GM12878 (cell line): Measurements from ENCODE around the gene GNPDA2. TPM values are rescaled to one million over a fixed set of nuclear protein-coding genes. Genes with fewer than 3 reads are reported as not detected.

Experiments
- ATAC-seq: fragments of 200-7000 bp; cut with Tn5 transposase; 3 replicates; pipeline ENCODE4 v1.9.1; 2020; ENCODE audit warnings: mild to moderate bottlenecking, moderate library complexity
- BruUV-seq: library from RNA; stranded (reverse); fragments of 400-500 nt; replicated peaks from 2 replicates; lab custom pipeline; 2021; lab: Mats Ljungman, UMichigan
- CTCF ChIA-PET: fragments of 300-600 bp; sonication (Branson Sonifier 250); formaldehyde crosslinking; extraction: SDS; loops from one replicate; lab custom pipeline; 2021; ENCODE audit warnings: inconsistent platforms; lab: Yijun Ruan, JAX
- POLR2A ChIA-PET: fragments of 350-600 bp; formaldehyde crosslinking; extraction: SDS; loops from one replicate; lab custom pipeline; 2021; ENCODE audit warnings: inconsistent platforms; lab: Charles Lee
- RAD21 ChIA-PET: fragments of 300-600 bp; sonication (Branson Sonifier 250); formaldehyde crosslinking; loops from one replicate; lab custom pipeline; 2023; ENCODE audit warnings: antibody characterized with exemption; ENCODE audit not compliant: unreplicated experiment; lab: Charles Lee
- SMC1A ChIA-PET: fragments of 300-600 bp; sonication (Branson Sonifier 250); formaldehyde crosslinking; loops from one replicate; lab custom pipeline; 2023; ENCODE audit not compliant: unreplicated experiment, uncharacterized antibody; lab: Charles Lee
- DNase-seq: peaks from one replicate; pipeline ENCODE4 v3.0.0-alpha.2; 2011; ENCODE audit warnings: low read depth, low spot score
- FAIRE-seq: peaks from 3 replicates; lab custom pipeline; 2011; peaks lifted over from hg19 to GRCh38; lab: Jason Lieb, UNC
- H2AFZ ChIP-seq: 2 replicates; pipeline ENCODE4 v1.6.0; 2011; ENCODE audit warnings: low read depth, low read length, control low read depth; ENCODE audit not compliant: control insufficient read depth
- H3K27ac ChIP-seq: 2 replicates; pipeline ENCODE4 v1.5.1; 2011; ENCODE audit warnings: control low read depth; ENCODE audit not compliant: control insufficient read depth, insufficient read depth
- H3K27me3 ChIP-seq, 2 experiments: replicated peaks in 1 of 2; 2 replicates each; pipeline versions ENCODE4 v1.6.0 to v1.6.1; 2011; ENCODE audit warnings: low read length in 1 of 2; ENCODE audit not compliant: control insufficient read depth in 2 of 2, insufficient read depth in 2 of 2
- H3K36me3 ChIP-seq, 2 experiments: 2 replicates each; pipeline ENCODE4 v1.5.1; 2011; ENCODE audit warnings: low read length in 1 of 2; ENCODE audit not compliant: control insufficient read depth in 2 of 2, insufficient read depth in 2 of 2
- H3K4me1 ChIP-seq: 2 replicates; pipeline ENCODE4 v1.6.1; 2011; ENCODE audit warnings: mild to moderate bottlenecking, low read length, moderate library complexity, mixed read lengths; ENCODE audit not compliant: control insufficient read depth, insufficient read depth
- H3K4me2 ChIP-seq: 2 replicates; pipeline ENCODE4 v1.6.0; 2011; ENCODE audit warnings: control low read depth; ENCODE audit not compliant: control insufficient read depth, insufficient read depth
- H3K4me3 ChIP-seq: fragments of 200-600 bp; sonication (generic); 2 replicates; pipeline ENCODE4 v1.5.1; 2016
- H3K79me2 ChIP-seq: 2 replicates; pipeline ENCODE4 v1.6.0; 2011; ENCODE audit warnings: low read length; ENCODE audit not compliant: control insufficient read depth, insufficient read depth
- H3K9ac ChIP-seq: 2 replicates; pipeline ENCODE4 v1.8.0; 2011; ENCODE audit warnings: low read length, control low read depth, mixed read lengths; ENCODE audit not compliant: control insufficient read depth, insufficient read depth
- H3K9me3 ChIP-seq: replicated peaks from 3 replicates; pipeline ENCODE4 v1.5.1; 2011; ENCODE audit warnings: mild to moderate bottlenecking, low read length; ENCODE audit not compliant: control insufficient read depth, insufficient read depth
- H4K20me1 ChIP-seq: 2 replicates; pipeline ENCODE4 v1.6.0; 2011; ENCODE audit not compliant: control insufficient read depth, insufficient read depth
- IRF4 ChIP-seq: IDR thresholded peaks from 2 replicates; pipeline ENCODE4 v1.6.1; 2011; ENCODE audit warnings: low read depth, low read length
- ZZZ3 ChIP-seq: IDR thresholded peaks from 2 replicates; pipeline ENCODE4 v1.6.1; 2011; ENCODE audit warnings: low read depth; ENCODE audit not compliant: control insufficient read depth, insufficient read length
- WGBS: methylation state at CpG from one replicate; pipeline ENCODE4 v1.1.6; 2016; ENCODE audit warnings: low lambda C conversion rate; ENCODE audit not compliant: insufficient replicate concordance, insufficient coverage; ENCODE audit errors: missing lambda C conversion rate; 5-methylcytosine and 5-hydroxymethylcytosine counted together
- in situ Hi-C: fragments of 300-500 bp; cut with MboI; formaldehyde crosslinking; loops from 9 replicates; pipeline ENCODE4 v1.14.3; 2018; ENCODE audit warnings: mixed read lengths
- intact Hi-C: fragments of 100-400 bp; cut with micrococcal nuclease; formaldehyde crosslinking; loops from one replicate; pipeline ENCODE4 v1.14.2; 2022; ENCODE audit not compliant: unreplicated experiment
- polyA plus RNA-seq, 11 experiments: library from polyadenylated mRNA; depleted of rRNA in 4 of 11; unstranded in 6 of 11; stranded (reverse) in 5 of 11; fragments of >200 nt; fragmentation: Nextera tagmentation in 4 of 11; fragmentation: Illumina TruSeq in 1 of 11; extraction: Ambion mirVana in 4 of 11; extraction: Trizol in 1 of 11; gene quantifications; 1 replicate in 1 of 11; 2 replicates in 10 of 11; pipeline versions ENCODE4 v1.2.1 to v1.2.3, GENCODE V29; 2011 to 2016; ENCODE audit warnings: inconsistent platforms in 2 of 11, missing spikeins in 2 of 11, low read depth in 1 of 11
- total RNA-seq, 4 experiments: library from RNA; depleted of rRNA in 3 of 4; stranded (reverse); fragments of >200 nt in 3 of 4; fragmentation: Illumina TruSeq in 1 of 4; extraction: Trizol in 1 of 4; gene quantifications; 2 replicates each; pipeline versions ENCODE4 v1.2.1 to v1.2.3, GENCODE V29; 2013 to 2021
- TF ChIP-seq, protein P1 (sequence below), 3 experiments: IDR thresholded peaks in 2 of 3; conservative IDR thresholded peaks in 1 of 3; 2 replicates each; pipeline ENCODE4 v1.5.1; 2011; ENCODE audit warnings: low read depth in 3 of 3, low read length in 3 of 3, mild to moderate bottlenecking in 3 of 3, control low read depth in 2 of 3, moderate library complexity in 2 of 3, inconsistent platforms in 1 of 3, mixed read lengths in 1 of 3; ENCODE audit not compliant: control insufficient read depth in 2 of 3, insufficient read depth in 1 of 3; ENCODE audit errors: extremely low read depth in 1 of 3
- TF ChIP-seq, protein P2 (sequence below): fragments of 450-650 bp; IDR thresholded peaks from 2 replicates; pipeline ENCODE4 v1.6.1; 2017; ENCODE audit warnings: mild to moderate bottlenecking, moderate library complexity

GNPDA2 gene
- total and polyA plus RNA-seq, 10 of the 15 experiments (the other 5 are each of a cell fraction or from before 2014, with no cell fraction given) = 16.7 to 45.8 (median 23.8) TPM

DNA sequence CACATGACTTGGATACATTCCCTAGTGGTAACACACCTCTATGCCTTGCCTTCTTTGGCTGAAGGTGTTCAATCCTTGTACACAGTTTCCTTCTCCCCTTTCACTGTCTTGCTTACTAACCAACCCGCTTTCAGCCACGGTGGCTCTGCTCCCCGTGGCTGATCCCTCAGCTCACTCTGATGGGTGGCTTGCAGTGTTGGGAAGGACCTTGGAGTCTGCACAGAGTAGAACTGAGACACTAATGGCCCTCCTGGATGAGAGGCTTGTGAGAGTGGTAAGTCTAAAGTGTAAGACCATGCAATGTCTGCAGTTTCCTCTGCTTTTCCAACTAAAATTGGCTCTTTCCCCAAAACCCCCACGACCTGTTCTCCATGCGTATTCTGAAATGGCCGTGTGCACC lies 46.0 kb upstream of the GNPDA2 start:
- intact Hi-C loops (no loop called here), in situ Hi-C loops (loop anchor here (25.0 kb wide), 1 partner anchor 1890 kb away; no protein-coding TSS in a partner anchor)
- DNase-seq (no peak), ATAC-seq (no peak), FAIRE-seq (no peak)
- SMC1A ChIA-PET = no interaction called here
- Histone ChIP-seq H3K4me3 (no peak overlapping the region), H3K27ac (no peak overlapping the region), H3K79me2 (no peaks in the 10 kb centered on the region), H3K4me2 (no peak overlapping the region), H3K27me3 (no peaks in the 10 kb centered on the region), H3K9me3 (no peaks in the 10 kb centered on the region), H3K36me3 (no peaks in the 10 kb centered on the region), H4K20me1 (no peaks in the 10 kb centered on the region), H3K4me1 (no peaks in the 10 kb centered on the region), H2AFZ (no peak overlapping the region)
- 45% methylated on average over 6 of the region's 6 CpGs for WGBS
- CTCF ChIA-PET = interaction anchor here (0.6 kb wide), 1 partner anchor 12 kb away, joined by 3 read pairs; no protein-coding TSS in a partner anchor
- POLR2A ChIA-PET = no interaction called here
- no TSS peak for BruUV-seq
- RAD21 ChIA-PET = no interaction called here
- TF ChIP-seq ZZZ3 = no peak
- TF ChIP-seq IRF4 = no peak
- TF ChIP-seq, protein P1, sequence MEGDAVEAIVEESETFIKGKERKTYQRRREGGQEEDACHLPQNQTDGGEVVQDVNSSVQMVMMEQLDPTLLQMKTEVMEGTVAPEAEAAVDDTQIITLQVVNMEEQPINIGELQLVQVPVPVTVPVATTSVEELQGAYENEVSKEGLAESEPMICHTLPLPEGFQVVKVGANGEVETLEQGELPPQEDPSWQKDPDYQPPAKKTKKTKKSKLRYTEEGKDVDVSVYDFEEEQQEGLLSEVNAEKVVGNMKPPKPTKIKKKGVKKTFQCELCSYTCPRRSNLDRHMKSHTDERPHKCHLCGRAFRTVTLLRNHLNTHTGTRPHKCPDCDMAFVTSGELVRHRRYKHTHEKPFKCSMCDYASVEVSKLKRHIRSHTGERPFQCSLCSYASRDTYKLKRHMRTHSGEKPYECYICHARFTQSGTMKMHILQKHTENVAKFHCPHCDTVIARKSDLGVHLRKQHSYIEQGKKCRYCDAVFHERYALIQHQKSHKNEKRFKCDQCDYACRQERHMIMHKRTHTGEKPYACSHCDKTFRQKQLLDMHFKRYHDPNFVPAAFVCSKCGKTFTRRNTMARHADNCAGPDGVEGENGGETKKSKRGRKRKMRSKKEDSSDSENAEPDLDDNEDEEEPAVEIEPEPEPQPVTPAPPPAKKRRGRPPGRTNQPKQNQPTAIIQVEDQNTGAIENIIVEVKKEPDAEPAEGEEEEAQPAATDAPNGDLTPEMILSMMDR (IDR thresholded peaks at IDR 0.05 in 2 of 3, conservative IDR thresholded peaks at IDR 0.05 in 1 of 3; ENCODE audit: control insufficient read depth in 2 of 3, extremely low read depth in 1 of 3, insufficient read depth in 1 of 3, low read depth in 3 of 3, low read length in 3 of 3) = no peak
- TF ChIP-seq, protein P2, sequence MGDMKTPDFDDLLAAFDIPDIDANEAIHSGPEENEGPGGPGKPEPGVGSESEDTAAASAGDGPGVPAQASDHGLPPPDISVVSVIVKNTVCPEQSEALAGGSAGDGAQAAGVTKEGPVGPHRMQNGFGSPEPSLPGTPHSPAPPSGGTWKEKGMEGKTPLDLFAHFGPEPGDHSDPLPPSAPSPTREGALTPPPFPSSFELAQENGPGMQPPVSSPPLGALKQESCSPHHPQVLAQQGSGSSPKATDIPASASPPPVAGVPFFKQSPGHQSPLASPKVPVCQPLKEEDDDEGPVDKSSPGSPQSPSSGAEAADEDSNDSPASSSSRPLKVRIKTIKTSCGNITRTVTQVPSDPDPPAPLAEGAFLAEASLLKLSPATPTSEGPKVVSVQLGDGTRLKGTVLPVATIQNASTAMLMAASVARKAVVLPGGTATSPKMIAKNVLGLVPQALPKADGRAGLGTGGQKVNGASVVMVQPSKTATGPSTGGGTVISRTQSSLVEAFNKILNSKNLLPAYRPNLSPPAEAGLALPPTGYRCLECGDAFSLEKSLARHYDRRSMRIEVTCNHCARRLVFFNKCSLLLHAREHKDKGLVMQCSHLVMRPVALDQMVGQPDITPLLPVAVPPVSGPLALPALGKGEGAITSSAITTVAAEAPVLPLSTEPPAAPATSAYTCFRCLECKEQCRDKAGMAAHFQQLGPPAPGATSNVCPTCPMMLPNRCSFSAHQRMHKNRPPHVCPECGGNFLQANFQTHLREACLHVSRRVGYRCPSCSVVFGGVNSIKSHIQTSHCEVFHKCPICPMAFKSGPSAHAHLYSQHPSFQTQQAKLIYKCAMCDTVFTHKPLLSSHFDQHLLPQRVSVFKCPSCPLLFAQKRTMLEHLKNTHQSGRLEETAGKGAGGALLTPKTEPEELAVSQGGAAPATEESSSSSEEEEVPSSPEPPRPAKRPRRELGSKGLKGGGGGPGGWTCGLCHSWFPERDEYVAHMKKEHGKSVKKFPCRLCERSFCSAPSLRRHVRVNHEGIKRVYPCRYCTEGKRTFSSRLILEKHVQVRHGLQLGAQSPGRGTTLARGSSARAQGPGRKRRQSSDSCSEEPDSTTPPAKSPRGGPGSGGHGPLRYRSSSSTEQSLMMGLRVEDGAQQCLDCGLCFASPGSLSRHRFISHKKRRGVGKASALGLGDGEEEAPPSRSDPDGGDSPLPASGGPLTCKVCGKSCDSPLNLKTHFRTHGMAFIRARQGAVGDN = no peak
- TF ChIP-seq, all 136 proteins: peak for 0
- no peak overlapping the region for H3K9ac ChIP-seq
